GM18858 (cell line): Measurements from ENCODE around the gene SYS1.

Experiments used
- ATAC-seq: cut with Tn5 transposase; IDR thresholded peaks from one replicate; pipeline ENCODE4 v1.9.1; 2021; ENCODE audit not compliant: unreplicated experiment

Gene SYS1

DNA sequence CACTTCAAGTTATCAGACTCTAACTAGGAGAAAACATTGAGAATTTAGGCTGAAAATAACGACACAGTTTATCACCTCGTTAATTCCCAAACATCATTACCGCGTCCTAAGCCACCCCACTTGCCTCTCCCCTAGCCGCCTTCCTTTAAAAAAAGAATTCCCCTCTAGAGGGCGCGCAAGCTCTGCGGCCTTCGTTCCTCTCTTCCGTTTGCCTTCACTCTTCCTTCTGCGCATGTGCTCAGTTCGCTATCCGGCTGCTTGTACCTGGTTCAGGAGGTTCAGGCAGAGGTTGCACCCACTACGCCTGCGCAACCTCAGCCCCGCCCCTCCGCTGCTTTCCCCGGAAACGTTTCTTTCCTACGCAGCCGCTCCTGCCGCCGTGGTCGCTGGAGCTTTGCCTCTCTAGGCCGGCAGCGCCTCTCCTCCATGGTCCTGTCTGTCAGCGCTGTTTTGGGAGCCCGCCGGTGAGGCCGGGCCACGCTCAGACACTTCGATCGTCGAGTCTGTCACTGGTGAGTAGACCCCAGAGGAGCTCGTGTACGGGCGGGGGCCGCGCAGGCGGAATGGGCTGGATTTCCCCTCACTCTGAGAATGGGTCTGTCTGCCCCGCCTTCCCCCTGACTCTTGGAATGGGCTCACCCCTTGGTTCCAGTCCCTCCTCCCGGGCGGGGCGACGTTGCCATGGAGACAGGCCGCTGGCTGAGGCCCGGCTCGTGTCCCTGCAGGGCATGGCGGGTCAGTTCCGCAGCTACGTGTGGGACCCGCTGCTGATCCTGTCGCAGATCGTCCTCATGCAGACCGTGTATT, at the start of gene SYS1:
SYS1 (plus strand) TSS at position 353 of the 807 bp plus-strand sequence; CDS start at position 729, 376 bp downstream.
- ATAC-seq, result peak; percentile 72

DNA sequence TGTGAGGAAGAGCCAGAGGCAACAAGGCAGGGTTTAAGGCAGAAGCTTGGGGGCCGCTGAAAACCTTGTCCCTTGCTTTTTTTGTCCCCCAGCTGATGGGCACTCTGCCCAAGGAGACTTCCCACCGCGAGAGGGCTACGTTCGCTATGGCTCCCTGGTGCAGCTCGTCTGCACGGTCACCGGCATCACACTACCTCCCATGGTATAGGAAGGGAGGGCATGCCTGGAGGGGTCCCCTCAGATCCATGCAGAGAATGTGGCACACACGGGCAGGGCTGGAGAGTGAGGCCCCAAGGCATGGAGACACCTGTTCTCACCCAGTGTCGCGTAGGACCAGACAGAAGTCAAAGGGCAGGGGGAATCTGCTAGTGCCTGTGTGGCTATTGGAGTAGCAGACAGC, 49.0 kb upstream of the SYS1 start:
- ATAC-seq, result no peak

DNA sequence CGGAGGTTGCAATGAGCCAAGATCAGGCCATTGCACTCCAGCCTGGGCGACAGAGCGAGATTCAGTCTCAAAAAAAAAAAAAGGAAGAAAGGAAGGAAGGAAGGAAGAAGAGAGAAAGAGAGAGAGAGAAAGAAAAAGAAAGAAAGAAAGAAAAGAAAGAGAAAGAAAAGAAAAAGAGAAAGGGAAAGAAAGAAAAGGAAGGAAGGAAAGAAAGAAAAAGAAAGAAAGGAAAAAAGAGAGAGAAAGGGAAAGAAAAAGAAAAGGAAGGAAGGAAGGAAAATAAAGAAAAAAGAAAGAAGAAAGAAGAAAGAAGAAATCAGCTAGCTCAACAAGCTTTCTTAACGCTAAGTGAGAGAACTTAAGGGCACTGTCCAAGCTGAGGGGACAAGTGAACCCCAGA, 47.3 kb upstream of the SYS1 start:
- ATAC-seq, result no peak

DNA sequence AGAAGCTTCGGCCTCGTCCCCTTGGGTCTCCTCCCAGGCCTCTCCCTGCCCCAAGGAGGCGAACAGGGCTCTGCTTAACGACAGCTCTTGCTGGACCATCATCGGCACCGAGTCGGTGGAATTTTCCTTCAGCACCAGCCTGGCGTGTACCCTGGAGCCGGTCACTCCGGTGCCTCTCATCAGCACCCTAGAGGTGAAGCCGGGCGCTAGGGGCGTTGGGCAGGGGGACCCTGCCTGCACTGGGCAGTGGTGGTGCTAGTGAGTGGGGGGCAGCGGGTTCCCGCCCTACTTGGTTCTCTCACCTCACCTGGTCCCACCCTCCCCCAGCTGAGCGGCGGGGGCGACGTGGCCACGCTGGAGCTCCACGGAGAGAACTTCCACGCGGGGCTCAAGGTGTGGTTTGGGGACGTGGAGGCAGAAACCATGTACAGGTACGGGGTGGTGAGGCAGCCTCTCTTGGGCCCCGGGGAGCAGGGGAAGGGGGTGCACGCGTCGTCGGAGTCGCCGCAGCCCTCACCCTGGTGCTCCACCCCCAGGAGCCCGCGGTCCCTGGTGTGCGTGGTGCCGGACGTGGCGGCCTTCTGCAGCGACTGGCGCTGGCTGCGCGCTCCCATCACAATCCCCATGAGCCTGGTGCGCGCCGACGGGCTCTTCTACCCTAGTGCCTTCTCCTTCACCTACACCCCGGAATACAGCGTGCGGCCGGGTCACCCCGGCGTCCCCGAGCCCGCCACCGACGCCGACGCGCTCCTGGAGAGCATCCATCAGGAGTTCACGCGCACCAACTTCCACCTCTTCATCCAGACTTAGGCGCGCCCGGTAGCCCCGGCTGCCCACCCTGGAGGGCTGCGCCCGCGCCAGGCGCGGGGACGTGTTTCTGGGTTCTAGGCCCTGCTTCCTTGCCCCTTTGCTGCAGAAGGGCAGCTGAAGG, 46.5 kb upstream of the SYS1 start:
- ATAC-seq, result no peak

DNA sequence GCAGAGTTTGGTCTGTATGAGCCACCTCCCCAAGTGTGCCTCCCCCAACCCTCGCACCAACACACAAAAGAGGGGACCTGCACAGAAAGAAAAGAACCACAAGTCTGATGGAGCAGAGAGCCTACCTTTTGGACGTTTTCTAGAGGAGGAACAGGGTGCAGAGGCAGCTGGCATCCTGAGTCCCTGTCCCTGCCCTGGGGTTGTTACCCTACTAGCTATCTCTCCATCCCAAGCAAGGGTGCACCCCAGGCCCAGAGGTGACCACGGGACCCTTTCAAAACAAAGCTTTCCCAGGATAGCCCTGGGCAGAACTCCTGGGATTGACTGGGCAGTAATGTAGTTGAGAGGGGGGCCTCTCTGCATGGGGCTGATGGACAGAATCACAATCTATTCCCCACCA, 45.1 kb upstream of the SYS1 start:
- no peak for ATAC-seq

DNA sequence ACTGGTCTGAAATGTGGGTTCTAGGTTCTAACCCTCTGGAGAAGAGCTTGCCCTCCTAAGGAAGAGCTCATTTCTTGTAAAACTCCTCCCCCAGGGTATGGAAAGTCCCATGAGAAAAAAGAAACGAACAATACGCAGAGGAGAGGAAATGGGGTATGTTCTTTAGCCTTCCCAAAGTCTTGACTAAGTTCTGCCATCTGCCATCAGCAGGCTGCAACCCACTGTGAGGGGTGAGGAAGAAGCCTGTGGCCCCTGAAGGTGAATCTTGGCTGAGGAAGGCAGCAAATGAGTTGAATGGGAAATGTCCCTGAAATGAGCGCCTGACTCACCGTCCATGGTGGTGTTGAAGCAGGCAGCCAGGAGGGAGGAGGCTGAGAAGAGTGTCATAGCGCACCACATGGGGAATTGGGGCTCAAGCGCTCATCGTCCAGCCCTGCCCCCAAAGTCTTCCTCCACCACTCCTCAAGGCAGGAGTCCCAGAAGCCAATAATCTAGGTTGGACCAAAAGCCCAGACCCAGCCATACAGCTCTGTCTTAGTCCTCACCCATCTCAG, 44.5 kb upstream of the SYS1 start:
- ATAC-seq, result no peak

DNA sequence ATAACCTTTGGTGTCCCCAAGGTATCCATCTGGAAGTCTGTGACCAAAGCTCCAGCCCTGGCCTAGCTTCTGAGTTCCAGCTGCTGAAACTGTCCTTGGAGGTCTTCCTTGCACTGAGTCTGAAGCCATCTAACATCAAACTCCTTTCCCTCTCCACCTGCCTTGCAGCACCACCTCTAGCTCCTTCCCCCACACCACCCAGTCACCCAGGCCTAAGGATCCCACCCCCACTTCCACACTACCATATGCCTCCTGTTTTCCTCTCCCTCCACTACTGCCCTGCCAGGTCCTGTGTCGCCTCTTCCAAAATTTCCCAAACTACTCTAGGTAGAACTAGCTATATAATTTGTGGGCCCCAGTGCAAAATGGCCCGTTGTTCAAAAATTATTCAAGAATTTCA, 44.0 kb upstream of the SYS1 start:
- ATAC-seq, result no peak

DNA sequence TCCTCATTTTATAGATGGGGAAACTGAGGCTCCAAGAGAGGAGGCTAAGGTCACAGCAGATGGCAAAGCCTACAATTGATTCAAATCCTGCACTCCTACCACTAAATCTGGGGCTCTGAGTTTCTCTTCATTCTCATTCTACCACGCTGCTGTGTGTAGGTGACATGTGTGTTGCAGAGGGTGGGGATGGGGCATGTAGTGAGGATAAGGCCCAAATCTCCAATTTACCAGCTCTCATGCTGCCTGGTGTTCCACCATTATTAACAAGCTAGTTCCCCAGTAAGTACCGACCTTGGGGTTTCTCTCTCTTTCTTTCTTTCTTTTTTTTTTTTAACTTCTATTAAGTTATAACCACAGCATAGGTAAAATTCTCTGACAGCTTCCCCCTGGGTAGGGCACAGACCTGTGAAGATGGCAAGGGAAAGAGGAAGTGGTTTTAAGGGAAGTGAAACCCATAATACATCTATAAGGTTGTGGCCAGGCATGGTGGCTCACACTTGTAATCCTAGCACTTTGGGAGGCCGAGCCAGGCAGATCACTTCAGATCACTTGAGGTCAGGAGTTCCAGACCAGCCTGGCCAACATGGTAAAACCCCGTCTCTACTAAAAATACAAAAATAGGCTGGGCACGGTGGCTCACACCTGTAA, 41.9 kb upstream of the SYS1 start:
- ATAC-seq, result peak; percentile 65

DNA sequence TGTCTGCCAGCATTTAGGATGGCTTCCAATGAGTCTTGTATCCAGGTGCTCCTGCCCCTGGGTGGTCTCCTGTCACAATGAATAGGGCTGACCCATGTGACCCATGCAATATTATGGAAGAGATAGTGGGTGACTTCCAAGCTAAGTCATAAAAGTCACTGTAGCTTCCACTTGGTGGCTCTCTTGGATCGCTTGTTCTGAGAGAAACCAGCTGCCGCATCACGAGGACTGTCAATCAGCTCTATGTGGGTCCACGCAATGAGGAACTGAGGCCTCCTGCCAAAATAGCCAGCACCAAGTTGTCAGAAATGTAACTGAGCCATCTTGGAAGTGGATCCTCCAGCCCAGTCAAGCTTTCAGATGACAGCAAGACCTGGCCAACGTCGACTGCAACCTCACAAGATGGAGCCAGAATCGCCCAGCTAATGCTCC, 40.0 kb upstream of the SYS1 start:
- no peak for ATAC-seq

DNA sequence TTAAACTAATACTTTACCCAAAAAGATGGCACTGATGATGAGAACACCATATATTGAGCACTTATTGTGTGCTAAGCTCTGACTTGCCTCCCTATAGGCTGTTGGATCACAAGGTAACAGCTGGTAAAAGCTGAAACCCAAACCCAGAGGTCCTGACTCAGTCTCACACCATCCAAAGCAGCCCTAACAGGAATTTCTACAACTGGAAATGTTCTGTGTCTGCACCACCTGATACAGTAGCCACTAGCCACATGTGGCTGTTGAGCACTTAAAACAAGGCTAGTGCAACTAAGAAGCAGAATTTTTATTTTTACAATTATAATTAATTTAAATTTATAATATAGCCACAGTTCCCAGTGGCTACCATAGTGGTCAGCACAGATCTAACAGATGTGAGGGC, 39.2 kb upstream of the SYS1 start:
- ATAC-seq, result no peak

DNA sequence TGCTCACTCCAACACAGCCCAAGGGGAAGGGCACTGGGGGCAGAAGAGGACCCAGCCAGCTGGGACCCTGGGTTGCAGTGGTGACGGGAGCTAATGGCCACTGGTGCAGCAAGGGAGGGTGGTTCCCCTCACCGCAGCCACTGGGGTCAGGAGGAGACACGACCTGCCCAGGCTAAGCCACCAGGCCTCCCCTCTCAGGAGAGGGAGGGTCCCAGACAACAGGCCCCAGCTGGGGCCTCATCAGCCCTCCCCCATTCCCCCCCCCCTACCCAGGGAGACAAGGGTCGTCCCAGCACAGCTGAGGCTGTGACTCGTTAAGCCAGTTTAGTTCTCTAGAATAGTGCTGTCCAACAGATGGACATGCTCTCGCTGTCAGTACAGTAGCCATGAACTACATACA, 37.6 kb upstream of the SYS1 start:
- ATAC-seq, result no peak

DNA sequence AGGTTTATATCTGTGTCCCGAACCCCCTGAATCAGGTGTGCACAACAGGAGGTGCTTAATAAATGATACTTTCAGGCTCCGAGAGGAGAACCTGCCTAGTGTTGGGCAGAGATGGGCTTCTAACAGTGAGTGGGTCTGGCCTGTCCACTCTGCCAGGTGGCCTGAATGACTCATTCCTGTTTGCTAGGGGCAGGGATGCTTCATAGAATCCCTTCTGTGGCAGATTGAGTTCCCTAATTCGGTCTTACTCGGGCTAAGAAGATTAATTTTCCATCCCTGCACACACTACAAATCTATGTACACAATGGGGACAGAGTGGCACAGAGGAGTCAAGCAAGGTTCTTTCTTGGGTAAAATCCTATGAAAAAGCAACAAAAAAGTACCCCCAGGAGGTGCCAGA, 34.5 kb upstream of the SYS1 start:
- no peak for ATAC-seq

DNA sequence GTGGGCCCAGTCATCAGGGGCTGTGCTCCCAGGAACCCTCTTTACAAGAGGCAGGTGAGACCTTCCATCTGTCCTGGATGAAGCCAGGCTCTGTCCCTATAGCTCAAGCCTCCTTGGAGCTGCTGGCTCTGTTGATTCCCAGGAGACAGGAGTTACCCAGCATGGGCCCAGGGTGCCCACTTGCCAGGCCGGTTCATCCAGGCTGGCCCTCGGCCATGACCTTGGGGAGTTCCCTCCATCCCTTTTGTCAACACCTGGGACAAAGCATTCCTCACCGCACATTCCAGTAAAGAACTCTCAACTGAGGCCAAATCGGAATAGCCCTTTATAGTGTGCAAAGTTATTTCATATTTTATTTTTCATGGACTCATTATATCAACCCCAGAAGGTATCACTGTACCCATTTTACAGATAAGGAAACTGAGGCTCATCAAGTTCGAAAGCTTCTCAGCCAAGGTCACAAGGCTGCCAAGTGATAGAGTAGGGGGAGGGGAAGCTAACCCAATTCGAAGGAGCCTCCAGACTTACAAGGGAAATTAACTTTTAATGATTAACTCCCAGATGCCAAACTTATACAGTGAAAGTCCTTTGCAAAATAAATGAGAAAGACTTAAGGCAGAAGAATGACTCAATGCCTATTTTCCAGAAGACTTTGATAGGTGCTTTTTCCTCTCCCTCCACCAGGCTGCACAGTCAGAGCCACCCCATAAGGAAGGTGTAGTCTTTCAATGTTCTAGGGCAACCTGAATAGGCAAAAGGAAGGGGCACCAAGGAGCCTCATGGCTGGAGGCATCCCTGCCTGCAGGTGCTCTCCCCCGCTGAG, 33.2 kb upstream of the SYS1 start:
- ATAC-seq, result no peak

DNA sequence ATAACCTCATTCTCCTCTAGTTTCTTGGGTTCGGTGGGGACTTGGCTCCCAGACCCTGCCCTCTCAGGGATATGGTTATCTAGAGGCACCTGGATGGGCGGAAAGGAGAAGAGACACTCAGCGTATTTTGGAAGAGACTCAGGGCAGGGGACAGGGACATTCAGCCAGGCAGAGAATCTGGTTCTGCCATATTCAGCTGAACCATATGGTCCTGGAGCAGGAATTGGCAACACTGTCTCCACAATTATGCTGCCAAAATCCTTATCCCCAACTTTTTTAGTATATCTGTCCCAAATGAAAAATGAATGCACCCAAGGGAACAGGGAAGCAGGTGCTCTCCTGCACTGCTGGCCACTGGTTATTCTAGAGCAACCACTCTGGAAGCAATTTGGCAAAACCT, 32.5 kb upstream of the SYS1 start:
- no peak for ATAC-seq

DNA sequence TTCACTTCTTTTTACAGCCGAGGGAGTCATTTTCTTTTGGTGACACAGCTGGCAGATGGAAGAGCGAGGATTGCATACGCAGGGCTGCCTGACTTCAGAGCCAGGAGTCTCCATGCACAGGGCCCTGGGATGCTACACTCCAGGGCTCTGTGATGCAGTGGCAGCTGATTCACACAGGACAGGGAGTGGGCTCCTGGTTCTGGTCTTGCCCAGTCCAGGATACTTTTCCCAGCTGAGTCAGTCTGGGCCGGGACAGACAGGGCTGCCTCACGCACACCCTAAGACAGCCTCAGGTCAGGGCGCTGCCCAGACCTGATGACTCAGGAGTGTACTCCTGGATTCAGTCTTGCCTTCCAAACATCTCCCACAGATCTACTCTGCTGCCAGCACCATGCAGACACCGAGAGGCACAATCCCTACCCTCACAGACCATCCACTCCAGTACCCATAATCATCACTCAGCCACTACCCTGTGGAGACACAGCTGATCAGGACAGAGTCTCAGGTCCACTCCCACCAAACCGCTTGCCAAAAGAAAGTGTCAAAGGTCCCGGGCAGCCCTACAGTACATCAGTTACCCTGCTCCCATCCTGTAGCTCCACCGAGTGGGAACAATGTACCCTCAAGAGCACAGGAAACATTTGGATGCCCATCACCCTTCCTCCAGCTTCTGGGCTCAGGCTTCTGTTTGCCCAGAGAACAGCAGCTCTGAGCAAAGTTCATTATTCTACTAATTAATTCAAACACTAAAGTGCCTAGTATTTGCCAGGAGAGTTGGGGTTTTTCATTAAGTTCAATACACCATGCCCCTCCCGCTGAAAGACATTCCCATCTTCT, 26.2 kb upstream of the SYS1 start:
- no peak for ATAC-seq

DNA sequence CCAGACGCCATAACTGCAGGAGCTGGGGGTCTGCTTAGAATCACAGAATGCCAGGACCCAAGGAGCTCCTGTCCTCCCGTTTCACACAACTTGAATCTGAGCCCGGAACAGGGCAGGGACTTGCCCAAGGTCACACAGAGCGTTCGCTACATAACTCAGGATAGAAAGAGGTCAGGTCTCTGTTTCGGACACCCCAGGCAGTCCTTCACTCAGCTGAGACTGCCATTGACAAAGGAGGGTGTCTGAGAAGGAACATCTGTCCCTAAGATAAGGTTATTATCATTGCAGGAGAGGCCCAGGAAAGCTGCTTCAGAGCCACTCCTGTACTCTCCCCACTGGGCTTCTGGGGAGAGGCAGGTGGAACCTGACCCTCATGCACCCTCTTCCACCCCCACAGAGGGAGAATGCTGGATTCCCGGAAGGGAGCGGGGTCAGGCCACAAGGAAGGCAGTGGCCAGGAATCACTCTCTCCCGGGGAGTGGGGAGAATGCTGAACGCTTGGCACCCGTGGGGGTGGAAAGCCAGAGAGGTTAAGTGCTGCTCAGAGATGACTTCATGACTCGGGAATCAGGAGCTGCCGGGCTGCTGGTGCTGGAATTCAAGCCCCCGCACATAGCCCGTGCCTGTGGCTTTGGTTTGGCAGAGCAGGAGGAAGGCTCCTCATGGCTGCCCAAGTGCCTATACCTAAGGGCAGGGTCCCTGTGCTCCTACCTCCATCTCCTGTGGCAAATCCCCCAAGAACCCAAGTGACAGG, 25.4 kb upstream of the SYS1 start:
- ATAC-seq, result no peak

DNA sequence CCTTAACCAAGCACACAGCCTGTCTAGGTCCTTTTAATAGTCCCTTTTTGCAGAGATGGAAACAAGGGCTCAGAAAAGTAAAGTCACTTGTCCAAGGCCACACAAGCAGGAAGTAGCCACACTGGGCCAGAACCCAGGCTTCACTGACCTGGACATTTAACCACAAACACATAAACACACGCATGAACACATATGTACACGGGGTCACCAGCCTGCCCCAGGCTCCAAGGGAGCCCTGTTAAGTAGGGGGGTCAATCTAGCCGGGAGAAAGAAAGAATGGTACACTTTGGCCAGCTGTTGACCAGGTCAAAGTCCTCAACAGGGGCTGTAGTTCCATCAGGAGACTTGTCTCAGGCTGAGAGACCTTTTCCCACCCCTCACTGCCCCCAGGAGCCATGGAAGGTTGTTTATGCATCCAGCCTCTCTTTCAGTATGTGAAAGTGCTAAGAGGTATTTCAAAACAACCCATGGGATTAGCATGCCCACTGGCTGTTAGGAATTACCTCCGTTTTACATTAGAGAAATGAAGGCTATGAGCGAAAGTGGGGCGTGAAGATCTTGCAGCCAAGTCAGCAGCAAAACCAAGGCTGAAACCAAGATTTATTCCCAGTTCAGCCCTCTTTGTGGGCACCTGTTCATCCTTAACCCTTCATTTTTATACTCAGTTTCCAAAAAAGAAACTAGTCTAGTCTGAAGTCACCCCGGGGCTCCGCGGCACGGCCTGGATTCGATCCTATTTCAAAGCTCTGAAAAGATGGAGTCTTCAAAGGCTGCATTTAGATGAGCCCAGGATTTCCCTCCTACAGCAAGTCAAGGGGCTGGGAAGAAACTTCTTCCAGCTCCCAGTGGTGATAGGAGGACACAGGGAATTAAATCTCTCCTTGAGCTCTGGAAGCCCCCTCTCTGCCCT, 24.6 kb upstream of the SYS1 start:
- no peak for ATAC-seq

DNA sequence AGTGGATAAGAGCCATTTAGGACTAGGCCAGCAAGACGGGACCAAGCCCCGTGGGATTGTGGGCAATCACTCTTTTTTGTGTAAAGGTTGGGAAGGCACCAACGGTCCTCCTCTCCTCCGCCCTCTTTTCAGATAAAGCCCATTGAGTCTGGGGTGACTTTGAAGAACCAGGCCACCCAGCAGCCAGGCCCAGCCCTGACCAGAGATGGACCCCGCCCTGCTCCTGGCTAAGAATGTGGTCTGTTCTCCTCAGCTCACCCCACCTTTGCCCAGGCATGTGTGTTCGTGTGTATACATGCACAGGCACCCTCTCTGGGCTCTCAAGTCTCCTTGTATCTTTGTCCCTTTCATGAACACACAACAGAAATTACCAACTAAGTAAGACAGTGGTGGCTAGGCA, 23.9 kb upstream of the SYS1 start:
- ATAC-seq, result no peak
